Adipocyte (in vitro differentiated cells): ENCODE measurements around the gene CTTNBP2NL.
A peak's percentile ranks its signal among the peaks of the same experiment; 100 is the strongest.
"Not testable (repeated sequence)": the region's sequence is repeated elsewhere in the genome, so short reads cannot be mapped to it uniquely, and the experiment has no call there.

Experiments used
- DNase-seq: peaks from one replicate; pipeline ENCODE4 v3.0.0-alpha.2; 2015; ENCODE audit warnings: low read depth
- H3K27me3 ChIP-seq: replicated peaks from 2 replicates; pipeline ENCODE4 v1.7.0; 2013; ENCODE audit warnings: mild to moderate bottlenecking, low read length, moderate library complexity; ENCODE audit not compliant: control insufficient read depth, insufficient read depth
- H3K36me3 ChIP-seq: 2 replicates; pipeline ENCODE4 v1.7.0; 2013; ENCODE audit warnings: low read length, mild to moderate bottlenecking, moderate library complexity; ENCODE audit not compliant: control insufficient read depth, insufficient read depth, severe bottlenecking
- H3K4me1 ChIP-seq: 2 replicates; pipeline ENCODE4 v1.7.0; 2013; ENCODE audit warnings: mild to moderate bottlenecking, low read length, moderate library complexity; ENCODE audit not compliant: control insufficient read depth, insufficient read depth
- H3K4me3 ChIP-seq: 2 replicates; pipeline ENCODE4 v1.7.0; 2013; ENCODE audit warnings: mild to moderate bottlenecking, low read length, moderate library complexity
- H3K9ac ChIP-seq: 2 replicates; pipeline ENCODE4 v1.7.0; 2013; ENCODE audit warnings: mild to moderate bottlenecking, low read length, moderate library complexity
- H3K9me3 ChIP-seq: 2 replicates; pipeline ENCODE4 v1.7.0; 2013; ENCODE audit warnings: mild to moderate bottlenecking, low read length, moderate library complexity; ENCODE audit not compliant: control insufficient read depth

CTTNBP2NL gene

GRCh38 chr1:112436384-112437156 is 40.6 kb downstream of the CTTNBP2NL start:
- Histone ChIP-seq H3K4me1 (peaks cover 15% of the 10 kb centered on the region), H3K36me3 (peaks cover 4% of the 10 kb centered on the region), H3K9ac (no peak overlapping the region), H3K27me3 (no peaks in the 10 kb centered on the region), H3K4me3 (no peak overlapping the region), H3K9me3 (no peaks in the 10 kb centered on the region)
- no peak for DNase-seq

DNA sequence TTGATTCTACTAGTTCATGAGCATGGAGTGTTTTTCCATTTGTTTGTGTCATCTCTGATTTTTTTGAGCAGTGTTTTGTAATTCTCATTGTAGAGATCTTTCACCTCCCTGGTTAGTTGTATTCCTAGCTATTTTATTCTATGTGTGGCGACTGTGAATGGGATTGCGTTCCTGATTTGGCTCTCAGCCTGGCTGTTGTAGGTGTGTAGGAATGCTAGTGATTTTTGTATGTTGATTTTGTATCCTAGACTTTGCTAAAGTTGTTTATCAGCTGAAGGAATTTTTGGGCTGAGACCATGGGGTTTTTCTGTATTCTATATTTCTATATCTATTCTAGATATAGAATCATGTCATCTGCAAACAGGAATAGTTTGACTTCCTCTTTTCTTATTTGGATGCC is 42.1 kb downstream of the CTTNBP2NL start:
- not testable (repeated sequence) for H3K9me3 ChIP-seq, H3K36me3 ChIP-seq
- H3K4me1 ChIP-seq, result peaks cover 15% of the 10 kb centered on the region

GRCh38 chr1:112439592-112439991 is 43.6 kb downstream of the CTTNBP2NL start:
- Histone ChIP-seq H3K4me3 (no peak overlapping the region), H3K9ac (no peak overlapping the region), H3K36me3 (peaks cover 4% of the 10 kb centered on the region), H3K4me1 (peaks cover 21% of the 10 kb centered on the region), H3K27me3 (no peaks in the 10 kb centered on the region), H3K9me3 (no peaks in the 10 kb centered on the region)
- no peak for DNase-seq

More for the DNA sequence above, 42.1 kb downstream of the CTTNBP2NL start:
- DNase-seq, H3K27me3 ChIP-seq, H3K4me3 ChIP-seq, H3K9ac ChIP-seq: not testable (repeated sequence)

DNA sequence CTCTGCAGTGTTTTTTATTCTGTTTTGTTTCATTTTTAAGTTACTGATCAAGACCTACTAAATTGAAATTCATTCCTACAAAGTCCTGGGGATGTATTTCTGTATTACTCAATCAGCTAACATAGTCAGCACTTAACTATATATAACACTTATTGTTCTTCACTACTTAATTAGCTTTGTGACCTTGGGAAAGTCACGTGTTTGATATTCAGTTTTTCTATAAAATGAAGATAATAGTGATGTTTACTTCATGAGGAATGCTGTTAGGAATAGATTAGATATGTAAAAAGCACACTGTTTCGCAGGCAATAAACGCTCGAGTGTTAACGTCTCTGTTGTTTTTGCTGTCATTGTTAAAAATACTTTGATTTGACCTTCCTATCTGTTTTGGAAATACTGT is 44.6 kb downstream of the CTTNBP2NL start:
- Histone ChIP-seq H3K9ac (no peak overlapping the region), H3K4me1 (peaks cover 31% of the 10 kb centered on the region), H3K4me3 (no peak overlapping the region), H3K27me3 (no peaks in the 10 kb centered on the region), H3K36me3 (peaks cover 4% of the 10 kb centered on the region), H3K9me3 (no peaks in the 10 kb centered on the region)
- DNase-seq, result no peak

- Histone ChIP-seq H3K4me3 (no peak overlapping the region), H3K9ac (no peak overlapping the region), H3K27me3 (no peaks in the 10 kb centered on the region), H3K9me3 (no peaks in the 10 kb centered on the region), H3K36me3 (peaks cover 7% of the 10 kb centered on the region), H3K4me1 (peaks cover 22% of the 10 kb centered on the region)
- DNase-seq, result peak; percentile 36
These were observed 48.3 kb downstream of the CTTNBP2NL start for GRCh38 chr1:112444269-112444668.

DNA sequence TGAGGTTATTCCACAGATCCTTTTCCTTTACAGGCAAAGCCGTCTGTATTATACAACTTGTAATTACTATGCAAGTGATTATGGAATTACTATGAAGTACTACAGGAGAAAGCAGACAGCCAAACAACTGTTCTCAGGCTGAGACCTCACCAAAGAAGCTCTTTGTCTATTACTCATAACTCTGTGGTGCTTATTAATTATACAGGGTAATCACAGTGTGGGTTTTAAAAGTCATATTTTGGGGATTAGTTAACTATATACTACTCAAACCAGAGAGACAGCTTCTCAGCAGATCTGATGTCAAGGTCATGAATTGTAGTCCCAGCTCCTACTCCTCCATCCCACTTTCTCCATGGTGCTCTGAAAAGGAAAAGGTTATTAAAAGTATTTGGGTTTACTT is 49.6 kb downstream of the CTTNBP2NL start:
- no peak overlapping the region for H3K9ac ChIP-seq
- no peaks in the 10 kb centered on the region for H3K9me3 ChIP-seq
- H3K27me3 ChIP-seq, result no peaks in the 10 kb centered on the region
- H3K4me3 ChIP-seq, result no peak overlapping the region
- no peak for DNase-seq
- peaks cover 17% of the 10 kb centered on the region for H3K36me3 ChIP-seq
- H3K4me1 ChIP-seq, result peaks cover 19% of the 10 kb centered on the region

- Histone ChIP-seq H3K27me3 (no peaks in the 10 kb centered on the region), H3K36me3 (peaks cover 17% of the 10 kb centered on the region), H3K4me3 (no peak overlapping the region), H3K4me1 (peaks cover 25% of the 10 kb centered on the region), H3K9me3 (no peaks in the 10 kb centered on the region), H3K9ac (no peak overlapping the region)
- DNase-seq, result peak; percentile 28
These were observed 50.4 kb downstream of the CTTNBP2NL start for GRCh38 chr1:112446411-112446810.

GRCh38 chr1:112448904-112449629 is 53.1 kb downstream of the CTTNBP2NL start:
- H3K9ac ChIP-seq, result no peak overlapping the region
- H3K36me3 ChIP-seq, result peaks cover 20% of the 10 kb centered on the region
- peaks cover 29% of the 10 kb centered on the region for H3K4me1 ChIP-seq
- DNase-seq, result no peak
- H3K4me3 ChIP-seq, result no peak overlapping the region
- H3K9me3 ChIP-seq, result no peaks in the 10 kb centered on the region
- no peaks in the 10 kb centered on the region for H3K27me3 ChIP-seq

DNA sequence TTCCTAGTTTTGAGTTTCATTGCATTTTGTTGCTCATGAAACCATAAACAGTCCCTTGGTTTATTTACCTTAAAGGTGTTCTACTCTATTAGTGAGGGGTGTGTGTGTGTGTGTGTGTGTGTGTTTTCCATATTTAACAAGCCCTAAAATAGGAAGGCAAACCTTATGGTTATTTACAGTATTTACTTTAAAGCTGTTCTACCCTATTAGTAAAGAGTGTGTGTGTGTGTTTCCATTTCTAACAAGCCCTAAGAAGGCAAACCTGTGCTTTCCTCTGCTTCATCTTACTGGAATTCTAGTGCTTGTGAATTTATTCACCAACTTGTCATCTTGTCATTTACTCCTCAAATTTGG is 53.6 kb downstream of the CTTNBP2NL start:
- no peak for DNase-seq
- Histone ChIP-seq H3K9ac (no peak overlapping the region), H3K27me3 (no peaks in the 10 kb centered on the region), H3K9me3 (no peaks in the 10 kb centered on the region), H3K4me3 (no peak overlapping the region), H3K4me1 (peaks cover 24% of the 10 kb centered on the region), H3K36me3 (peaks cover 25% of the 10 kb centered on the region)

DNA sequence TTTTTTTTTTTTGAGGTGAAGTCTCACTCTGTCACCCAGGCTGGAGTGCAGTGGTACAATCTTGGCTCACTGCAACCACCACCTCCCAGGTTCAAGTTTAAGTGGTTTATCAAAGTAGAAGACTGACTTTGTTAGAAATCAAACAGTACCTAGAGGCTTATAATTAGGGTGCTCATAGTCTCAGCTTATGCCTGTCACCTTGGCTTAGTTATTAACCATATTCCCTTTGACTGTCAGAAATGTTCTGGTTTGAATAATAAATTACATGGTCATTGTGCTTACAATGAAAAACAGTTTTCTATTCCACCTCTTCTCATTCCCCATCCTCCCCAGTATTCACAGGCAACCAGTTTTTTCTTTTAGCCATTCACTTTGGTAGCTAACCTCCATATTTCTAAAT is 54.8 kb downstream of the CTTNBP2NL start:
- DNase-seq, result no peak
- Histone ChIP-seq H3K4me1 (peaks cover 13% of the 10 kb centered on the region), H3K4me3 (no peak overlapping the region), H3K9ac (no peak overlapping the region), H3K9me3 (no peaks in the 10 kb centered on the region), H3K27me3 (no peaks in the 10 kb centered on the region), H3K36me3 (peaks cover 34% of the 10 kb centered on the region)

GRCh38 chr1:112451301-112451700 is 55.3 kb downstream of the CTTNBP2NL start:
- not testable (repeated sequence) for H3K4me3 ChIP-seq, H3K9me3 ChIP-seq, H3K9ac ChIP-seq, H3K27me3 ChIP-seq
- Histone ChIP-seq H3K4me1 (peaks cover 17% of the 10 kb centered on the region), H3K36me3 (peaks cover 40% of the 10 kb centered on the region)
- DNase-seq, result peak; percentile 50
